HepG2 (cell line): ENCODE data around the gene TP53TG5. TPM values are rescaled to one million over a fixed set of nuclear protein-coding genes. Genes with fewer than 3 reads are reported as not detected.

Experiments used
- AGO2 ChIP-seq: fragments of 200-400 bp; formaldehyde crosslinking; optimal IDR thresholded peaks from 2 replicates; pipeline ENCODE3; 2017; ENCODE audit warnings: mild to moderate bottlenecking, low read depth, low read length, moderate library complexity
- CEBPG ChIP-seq: IDR thresholded peaks from 2 replicates; pipeline ENCODE4 v1.6.1; 2016
- ELF4 ChIP-seq: sonication (generic); formaldehyde crosslinking; IDR thresholded peaks from 2 replicates; pipeline ENCODE4 v1.5.0; 2020; ENCODE audit warnings: missing genetic modification reagents, mild to moderate bottlenecking, moderate library complexity, borderline replicate concordance
- ERF ChIP-seq: IDR thresholded peaks from 2 replicates; pipeline ENCODE4 v1.6.1; 2018; ENCODE audit warnings: missing biosample characterization, missing genetic modification reagents
- HNRNPLL ChIP-seq: fragments of 200-400 bp; formaldehyde crosslinking; IDR thresholded peaks from 2 replicates; pipeline ENCODE4 v1.6.1; 2017; ENCODE audit warnings: mild to moderate bottlenecking, low read depth, low read length; ENCODE audit not compliant: poor library complexity, severe bottlenecking
- MAX ChIP-seq: IDR thresholded peaks from 2 replicates; pipeline ENCODE4 v1.6.1; 2012; ENCODE audit warnings: inconsistent platforms
- NFATC3 ChIP-seq: sonication (generic); formaldehyde crosslinking; IDR thresholded peaks from 2 replicates; pipeline ENCODE4 v1.5.1; 2020; ENCODE audit warnings: mild to moderate bottlenecking, missing genetic modification reagents
- SIX1 ChIP-seq: sonication (generic); formaldehyde crosslinking; IDR thresholded peaks from 2 replicates; pipeline ENCODE4 v1.4.0; 2020; ENCODE audit warnings: missing genetic modification reagents, borderline replicate concordance
- SMARCC2 ChIP-seq: fragments of 450-650 bp; IDR thresholded peaks from 2 replicates; pipeline ENCODE4 v1.6.1; 2017; ENCODE audit warnings: antibody characterized with exemption, mild to moderate bottlenecking
- TEF ChIP-seq: sonication (generic); formaldehyde crosslinking; IDR thresholded peaks from 2 replicates; pipeline ENCODE4 v1.5.0; 2020; ENCODE audit warnings: missing genetic modification reagents
- TFDP2 ChIP-seq: sonication (generic); formaldehyde crosslinking; IDR thresholded peaks from 2 replicates; pipeline ENCODE4 v1.4.0; 2020; ENCODE audit warnings: missing genetic modification reagents
- UBTF ChIP-seq: sonication (generic); formaldehyde crosslinking; IDR thresholded peaks from 2 replicates; pipeline ENCODE4 v1.4.0; 2020; ENCODE audit warnings: mild to moderate bottlenecking, missing genetic modification reagents
- ZBTB25 ChIP-seq: IDR thresholded peaks from 2 replicates; pipeline ENCODE4 v1.6.1; 2018; ENCODE audit warnings: missing genetic modification reagents
- ZC3H4 ChIP-seq: sonication (generic); formaldehyde crosslinking; IDR thresholded peaks from 2 replicates; pipeline ENCODE4 v1.4.0; 2020; ENCODE audit warnings: missing genetic modification reagents, borderline replicate concordance
- ZGPAT ChIP-seq: IDR thresholded peaks from 2 replicates; pipeline ENCODE4 v1.6.1; 2016; ENCODE audit warnings: mild to moderate bottlenecking
- ZNF282 ChIP-seq: fragments of 450-650 bp; IDR thresholded peaks from 2 replicates; pipeline ENCODE4 v1.6.1; 2018; ENCODE audit not compliant: partially characterized antibody
- ZNF674 ChIP-seq: sonication (generic); formaldehyde crosslinking; IDR thresholded peaks from 2 replicates; pipeline ENCODE4 v1.5.0; 2020; ENCODE audit warnings: low read depth, mild to moderate bottlenecking, missing genetic modification reagents
- ZNF710 ChIP-seq: sonication (generic); formaldehyde crosslinking; IDR thresholded peaks from 2 replicates; pipeline ENCODE4 v1.5.0; 2020; ENCODE audit warnings: mild to moderate bottlenecking, missing genetic modification reagents, borderline replicate concordance
- ZNF772 ChIP-seq: sonication (generic); formaldehyde crosslinking; IDR thresholded peaks from 2 replicates; pipeline ENCODE4 v1.5.0; 2020; ENCODE audit warnings: mild to moderate bottlenecking, missing genetic modification reagents
- ZNF790 ChIP-seq: sonication (generic); formaldehyde crosslinking; IDR thresholded peaks from 2 replicates; pipeline ENCODE4 v1.8.0; 2022; ENCODE audit warnings: missing genetic modification reagents, mild to moderate bottlenecking, borderline replicate concordance
- ZSCAN21 ChIP-seq: sonication (generic); formaldehyde crosslinking; IDR thresholded peaks from 2 replicates; pipeline ENCODE4 v1.8.0; 2022; ENCODE audit warnings: mild to moderate bottlenecking, missing genetic modification reagents, moderate library complexity, borderline replicate concordance
- polyA plus RNA-seq, 8 experiments: library from polyadenylated mRNA; depleted of rRNA in 3 of 8; stranded (reverse) in 7 of 8; unstranded in 1 of 8; fragments of >200 nt; fragmentation: Illumina TruSeq in 4 of 8; extraction: Trizol in 4 of 8; gene quantifications; 2 replicates each; pipeline versions ENCODE4 v1.2.1 to v1.2.3, GENCODE V29; 2011 to 2016; ENCODE audit warnings: low read depth in 4 of 8, missing spikeins in 1 of 8, mixed read lengths in 1 of 8; ENCODE audit not compliant: insufficient read depth in 1 of 8
- total RNA-seq, 5 experiments: library from RNA; depleted of rRNA; stranded (reverse); fragments of >200 nt; fragmentation: Illumina TruSeq; extraction: Trizol; gene quantifications; 2 replicates each; pipeline ENCODE4 v1.2.3, GENCODE V29; 2016; ENCODE audit warnings: low read depth in 1 of 5

TP53TG5 gene
- total and polyA plus RNA-seq, 2 of the 13 experiments (the other 11 are each of a cell fraction or from before 2014, with no cell fraction given), result 0.11 TPM; not detected in 1

GRCh38 chr20:45340236-45340847 lies 37.8 kb downstream of the TP53TG5 start (continued):
- TF ChIP-seq ZSCAN21 (CRISPR knock-in tag) (peak; percentile 57; the same call in 1 of the 2 replicates), ZNF772 (CRISPR knock-in tag) (no peak), ZNF790 (CRISPR knock-in tag) (no peak), ZNF282 (no peak), NFATC3 (CRISPR knock-in tag) (no peak), HNRNPLL (no peak), MAX (peak; percentile 51; the same call in 1 of the 2 replicates), AGO2 (no peak), ZNF710 (CRISPR knock-in tag) (no peak), UBTF (no peak), ZBTB25 (CRISPR knock-in tag) (no peak), CEBPG (CRISPR knock-in tag) (no peak), TEF (CRISPR knock-in tag) (no peak), SMARCC2 (no peak), ZNF674 (CRISPR knock-in tag) (no peak), ERF (peak; percentile 43; the same call in 1 of the 2 replicates), SIX1 (CRISPR knock-in tag) (peak; percentile 96), ZGPAT (CRISPR knock-in tag) (no peak; the same call in 1 of the 2 replicates), ZC3H4 (CRISPR knock-in tag) (no peak; the same call in 1 of the 2 replicates), TFDP2 (CRISPR knock-in tag) (no peak), ELF4 (CRISPR knock-in tag) (no peak)
